ENCODE measurements around the gene TMPRSS11D.

GRCh38 chr4:67883902-67884301 is at the start of gene TMPRSS11D:
- TF ChIP-seq CTCF (conservative IDR thresholded peaks at IDR 0.05; ENCODE audit: low read depth, low read length), result no peak
- TF ChIP-seq EZH2 (IDR thresholded peaks at IDR 0.05; ENCODE audit: low read length, unreplicated experiment), result no peak
- no peak for TF ChIP-seq EZH2phosphoT487 (IDR thresholded peaks at IDR 0.05; ENCODE audit: borderline replicate concordance, low read length)
